Measurements from ENCODE around the gene CD44.

The CD44 gene

DNA sequence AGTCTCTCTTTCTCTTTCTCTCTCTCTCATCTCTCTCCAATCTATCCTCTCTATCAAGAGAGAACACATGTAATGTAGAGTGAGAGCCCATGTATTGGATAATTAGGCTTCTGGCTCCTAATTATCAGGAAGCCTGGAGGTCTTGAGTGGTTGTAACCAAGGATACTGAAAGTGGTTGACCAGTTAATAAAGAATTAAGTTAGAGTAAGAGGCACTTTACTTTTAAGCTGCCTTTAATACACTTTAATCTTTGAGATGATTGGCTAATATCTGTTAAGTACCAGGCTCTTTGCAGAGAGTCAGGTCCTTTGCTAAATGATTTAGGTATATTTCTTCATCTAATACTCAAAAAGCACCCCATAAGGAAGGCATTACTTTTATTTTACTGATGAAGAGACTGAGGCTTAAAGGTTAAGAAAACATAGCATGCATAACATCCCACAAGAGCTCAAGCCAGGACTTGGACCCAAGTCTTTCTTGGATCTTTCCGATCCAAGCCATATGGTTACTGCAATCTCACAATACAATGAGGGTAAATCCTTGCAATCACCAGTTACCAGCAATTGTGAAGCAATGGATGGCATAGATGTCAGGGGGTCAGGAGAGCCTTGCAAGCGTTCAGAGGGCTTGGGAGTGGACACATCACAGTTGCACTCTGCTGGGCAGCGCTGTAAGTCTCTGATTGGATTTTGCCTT, 22.1 kb downstream of the CD44 start:
- DNase-seq = no peak

DNA sequence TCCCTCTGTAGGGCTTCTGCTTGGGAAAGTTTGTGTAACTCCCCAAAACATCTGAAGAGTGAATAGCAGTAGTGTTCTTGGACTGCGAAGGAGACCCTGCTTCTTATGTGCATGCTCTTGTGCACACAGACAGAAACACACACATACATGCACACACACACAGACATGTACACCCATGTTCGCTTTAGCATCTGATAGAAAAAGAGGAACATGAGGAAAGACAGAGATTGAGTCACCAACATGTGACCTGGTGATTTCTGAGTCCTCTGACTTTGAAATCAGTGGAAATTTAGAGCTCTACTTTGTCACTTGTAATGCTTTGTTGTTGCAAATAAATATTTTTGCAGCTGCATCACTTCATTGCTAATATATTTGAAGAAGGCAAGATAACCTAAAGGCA, 23.8 kb downstream of the CD44 start:
- no peak for DNase-seq

DNA sequence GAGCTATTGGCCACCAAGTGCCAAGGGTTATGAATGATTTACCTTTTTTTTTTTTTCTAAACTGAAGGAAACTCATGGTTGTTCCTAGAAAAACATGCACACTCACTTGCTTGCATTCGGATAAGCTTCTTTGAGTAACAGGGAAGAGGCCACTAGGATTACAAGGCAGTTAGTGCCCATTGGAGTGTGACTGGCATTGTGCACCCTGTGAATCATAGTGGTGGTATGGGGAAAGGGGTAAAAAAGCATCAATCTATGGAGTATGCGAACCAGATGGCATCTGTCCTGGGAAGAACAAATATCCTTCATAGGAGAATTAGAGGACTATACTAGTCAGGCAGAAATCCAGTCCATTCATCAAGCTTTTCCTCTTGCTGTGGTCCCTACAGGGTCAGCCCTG, 24.2 kb downstream of the CD44 start:
- DNase-seq = no peak

DNA sequence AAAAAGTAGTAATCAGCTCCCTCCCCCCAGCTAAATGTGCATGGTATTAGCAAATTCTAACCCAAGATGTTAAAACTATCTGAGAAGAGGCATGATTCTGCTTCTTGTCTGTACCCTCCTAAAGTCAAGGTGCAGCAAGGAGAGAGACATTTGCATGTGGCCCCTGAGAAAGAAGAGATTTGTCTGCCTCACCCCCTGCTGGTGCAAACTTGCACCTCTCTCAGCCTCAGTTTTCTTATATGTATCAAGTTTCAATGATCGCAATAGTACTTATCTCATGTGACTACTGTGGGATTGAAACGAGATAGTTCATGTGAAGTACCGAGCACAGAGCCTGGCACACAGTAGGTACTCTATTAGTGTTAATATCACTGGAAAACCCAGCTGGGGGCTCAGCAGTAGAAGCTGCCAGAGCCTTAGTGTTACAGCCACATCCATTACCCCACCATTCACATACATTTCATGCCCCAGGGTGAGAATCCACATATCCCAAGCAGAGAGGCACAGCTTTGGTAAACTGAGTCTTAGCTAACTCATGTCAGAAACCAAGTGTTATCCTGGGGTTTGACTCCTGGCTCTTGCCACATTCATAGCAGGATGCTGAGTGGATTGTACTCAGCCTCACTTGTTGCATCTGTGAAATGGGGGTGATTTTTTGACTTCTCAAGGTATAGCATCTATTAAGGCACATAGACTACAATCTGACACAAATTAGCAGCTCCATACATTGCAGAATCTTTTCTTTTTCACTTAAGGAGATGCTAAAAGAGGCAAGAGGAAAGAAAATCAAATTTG, 24.9 kb downstream of the CD44 start:
- DNase-seq = no peak

DNA sequence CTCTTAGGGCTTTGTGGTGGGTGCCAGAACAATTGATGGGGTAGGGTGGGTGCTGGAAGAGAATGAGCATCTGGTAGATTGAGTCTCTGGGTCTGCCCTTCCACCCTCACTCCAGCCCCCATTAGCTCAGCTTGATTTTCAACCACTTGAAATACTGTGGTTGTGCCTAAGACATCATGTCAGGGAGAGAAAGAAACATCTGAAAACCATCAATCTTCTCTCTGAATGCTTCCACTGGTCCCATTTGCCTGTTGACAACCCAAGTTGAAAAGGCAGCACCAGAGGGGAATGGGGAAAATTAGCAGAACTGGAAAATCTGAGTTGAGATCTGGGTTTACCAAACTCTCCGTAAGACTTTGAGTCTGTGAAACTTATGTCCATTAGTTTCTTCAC, 26.1 kb downstream of the CD44 start:
- DNase-seq = no peak

DNA sequence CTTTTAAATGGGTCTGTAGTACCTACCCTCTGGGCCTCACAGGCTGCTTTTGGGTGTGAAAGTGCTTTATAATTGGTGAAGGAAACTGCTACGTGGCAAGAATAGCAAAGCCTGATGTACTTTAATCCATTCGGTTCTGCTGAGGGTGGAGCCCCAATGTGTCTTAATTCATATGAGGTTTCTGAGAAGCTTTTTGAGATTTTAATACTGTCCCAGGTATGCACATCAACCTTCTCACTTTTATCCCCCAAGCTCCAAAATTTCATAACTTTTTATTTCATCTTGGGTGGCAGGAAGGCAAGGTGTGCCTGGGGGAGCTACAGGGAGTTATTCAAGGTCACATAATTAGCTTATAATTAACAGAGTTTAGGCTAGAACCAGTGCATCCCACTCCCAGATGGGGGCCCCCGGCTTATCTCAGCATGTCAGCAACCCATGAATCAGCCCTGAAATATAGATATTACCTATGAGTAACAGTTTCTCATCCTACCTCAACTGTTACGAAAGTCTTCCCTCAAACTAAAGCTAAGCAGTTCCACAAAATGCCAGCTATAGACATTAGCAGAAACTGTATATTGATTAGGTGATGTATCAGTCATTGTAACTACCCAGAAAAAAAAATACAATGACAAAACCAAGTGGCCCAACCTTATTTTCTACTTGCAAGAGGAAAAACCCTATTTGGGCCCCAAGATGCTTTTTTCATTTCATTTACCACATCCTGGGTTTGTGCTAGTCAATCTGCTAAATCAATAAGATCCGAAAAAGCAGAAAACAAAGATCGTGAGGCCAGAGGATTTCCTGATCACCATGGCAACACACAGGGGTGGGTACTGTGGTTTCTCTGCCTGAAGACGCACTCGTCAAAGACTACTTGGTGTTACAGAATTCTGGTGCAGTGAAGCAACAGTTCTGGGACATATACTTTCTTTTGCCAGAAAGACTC, 26.7 kb downstream of the CD44 start:
- peak; percentile 77 for DNase-seq

DNA sequence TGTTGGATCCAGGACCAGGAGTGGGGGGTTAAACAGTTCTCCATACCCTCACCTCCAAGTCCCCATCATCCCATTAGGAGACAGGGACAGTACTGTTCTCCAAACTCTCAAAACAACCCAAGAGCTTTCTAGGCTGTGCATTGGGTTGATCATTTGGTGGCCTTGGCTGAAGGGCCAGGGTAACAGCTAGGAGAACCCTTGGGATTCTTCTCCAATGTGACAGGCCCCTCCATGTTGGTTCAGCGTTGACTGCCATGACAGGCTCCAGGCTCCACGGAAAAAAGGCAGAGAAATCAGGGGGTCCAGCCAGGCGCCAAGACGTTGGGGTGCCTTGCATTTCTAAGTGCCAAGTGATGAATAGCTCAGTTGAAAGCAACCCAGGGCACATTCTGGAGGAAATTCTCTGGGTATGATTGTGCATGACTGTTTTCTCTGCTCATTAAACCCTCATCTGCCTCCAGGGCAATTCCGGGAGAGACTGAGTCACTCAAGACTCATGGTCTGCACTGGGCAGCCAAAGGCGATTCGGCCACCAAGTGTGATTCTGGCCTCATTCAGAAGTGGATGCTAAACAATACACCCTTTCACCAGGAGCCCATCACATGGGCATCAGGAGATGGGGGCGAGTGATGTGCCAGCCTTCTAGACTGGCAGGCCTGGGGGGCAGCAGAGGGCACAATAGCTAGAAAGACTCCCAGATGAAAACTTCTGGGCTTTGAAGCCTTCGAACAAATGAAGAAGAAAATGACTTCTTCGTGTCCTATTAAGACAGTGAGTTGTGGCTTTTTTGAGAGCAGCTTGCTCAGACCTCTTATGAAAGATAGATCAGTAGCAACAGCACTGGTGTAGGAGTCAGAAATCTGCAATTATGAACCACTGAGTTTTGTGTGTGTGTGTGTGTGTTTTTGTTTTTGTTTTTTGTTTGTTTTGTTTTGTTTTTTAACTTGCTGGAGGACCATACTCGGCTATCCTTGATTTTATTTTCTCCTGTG, 27.7 kb downstream of the CD44 start:
- DNase-seq = no peak

DNA sequence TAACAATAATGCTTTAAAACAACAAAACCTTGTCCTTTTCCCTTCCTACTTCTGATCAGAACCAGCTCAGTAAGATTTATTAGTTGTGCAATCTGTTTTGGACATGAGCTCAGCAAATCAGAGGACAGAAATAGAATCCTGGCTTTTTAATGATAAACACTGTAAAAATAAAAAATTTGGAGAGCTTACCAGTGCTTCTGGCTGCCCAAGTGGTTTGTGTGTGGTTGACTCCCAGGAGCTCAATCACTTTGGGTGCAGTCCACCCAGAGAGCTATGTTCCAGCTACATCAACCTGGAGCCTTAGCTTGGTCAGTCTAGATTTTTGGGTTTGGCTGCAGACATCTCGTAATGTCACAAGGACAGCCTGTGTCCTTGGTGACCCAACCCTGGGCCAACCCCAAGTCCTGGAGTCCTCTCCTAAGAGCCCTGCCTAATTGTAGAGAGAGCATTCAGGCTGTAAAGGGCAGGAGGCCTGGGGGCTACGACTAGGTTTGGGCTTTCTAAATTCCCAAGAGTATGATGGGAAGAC, 28.5 kb downstream of the CD44 start:
- DNase-seq = no peak

DNA sequence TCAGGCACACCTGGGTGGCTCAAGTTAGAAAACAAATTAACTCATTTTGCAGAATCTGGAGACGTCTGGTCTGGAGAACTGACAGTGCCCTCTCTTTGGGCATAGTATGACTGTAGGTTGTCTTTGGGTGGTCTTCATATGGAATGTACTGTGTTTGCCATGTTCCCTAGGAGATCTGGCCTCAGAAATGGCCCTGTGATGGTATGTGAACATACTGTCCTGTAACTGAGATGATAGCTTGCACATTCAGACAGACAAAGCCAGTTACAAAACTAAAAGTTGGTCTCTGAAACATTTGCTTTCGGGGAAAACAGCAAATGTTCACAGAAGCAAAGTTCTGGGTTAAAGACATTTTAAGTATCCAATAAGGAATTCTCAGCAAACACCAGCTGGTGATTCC, 29.7 kb downstream of the CD44 start:
- DNase-seq = no peak

DNA sequence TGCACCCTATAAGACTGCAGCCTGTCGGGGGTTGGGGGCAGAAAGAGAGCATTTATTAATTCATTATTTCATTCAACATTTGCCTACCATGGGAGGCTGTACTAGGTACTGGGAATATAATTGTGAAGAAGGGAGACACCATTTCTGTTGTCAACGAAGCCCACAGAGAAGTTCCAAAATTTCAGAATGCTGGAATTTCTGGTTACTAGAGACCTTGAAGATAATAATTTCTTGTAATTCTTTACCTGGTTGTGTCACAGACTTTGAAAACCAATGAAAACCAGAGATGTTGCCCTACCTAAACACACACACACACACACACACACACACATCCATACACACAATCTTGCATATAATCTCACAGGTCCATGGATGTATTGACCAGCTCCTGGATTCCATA, 30.1 kb downstream of the CD44 start:
- no peak for DNase-seq

DNA sequence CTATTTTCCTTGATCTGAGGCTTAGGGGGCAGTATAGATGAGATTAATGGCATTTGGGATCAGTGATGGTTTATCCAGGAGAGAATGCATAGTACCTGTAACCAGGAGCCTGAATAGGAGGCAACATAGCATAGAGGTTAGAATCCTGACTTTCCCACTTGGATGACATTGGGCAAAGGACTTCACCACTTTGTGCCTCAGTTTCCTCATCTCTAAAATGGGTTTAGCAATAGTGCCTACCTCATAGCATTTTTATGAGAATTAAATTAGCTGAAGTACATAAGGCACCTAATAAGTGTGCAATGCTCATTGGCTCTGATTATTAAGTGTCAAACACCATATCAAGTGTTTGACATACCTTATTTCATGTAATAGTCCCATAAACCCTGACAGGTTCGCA, 30.8 kb downstream of the CD44 start:
- no peak for DNase-seq

DNA sequence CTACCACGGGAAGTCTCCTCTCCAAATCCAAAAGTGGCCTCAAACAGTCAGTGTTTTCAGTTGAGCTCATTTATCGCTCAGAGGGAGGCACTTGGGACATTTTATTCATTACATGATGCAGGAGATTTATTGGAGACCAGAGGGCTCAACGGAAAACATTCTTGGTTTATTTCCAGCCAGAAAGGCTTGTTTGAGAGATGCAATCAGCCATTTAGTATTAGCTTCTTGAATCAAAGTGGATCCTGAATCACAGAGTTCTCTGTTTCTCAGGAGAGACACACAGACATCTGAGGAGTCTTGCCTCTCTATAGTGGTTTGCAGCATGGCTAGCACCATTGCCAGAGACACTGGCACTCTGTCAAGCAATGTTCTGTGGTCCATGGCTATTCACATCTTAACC, 31.5 kb downstream of the CD44 start:
- DNase-seq = no peak

DNA sequence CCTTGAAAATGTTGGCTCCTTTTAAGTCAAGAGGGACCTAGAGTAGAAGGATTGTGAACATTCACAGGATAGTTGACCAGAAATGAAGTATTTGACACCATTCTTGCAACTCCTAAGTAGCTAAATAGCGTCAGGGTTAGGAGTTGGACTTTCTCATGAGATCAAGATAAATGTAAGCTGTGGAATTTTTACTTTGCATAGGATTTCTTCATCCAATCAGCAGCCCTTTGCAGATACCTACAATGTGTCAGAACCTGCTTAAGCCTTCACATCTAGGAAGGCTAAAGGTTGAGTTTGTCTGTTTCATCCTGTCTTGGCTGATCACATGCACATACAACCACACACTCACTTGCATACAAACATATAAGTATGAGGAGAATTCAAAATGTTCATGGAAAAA, 32.3 kb downstream of the CD44 start:
- no peak for DNase-seq

DNA sequence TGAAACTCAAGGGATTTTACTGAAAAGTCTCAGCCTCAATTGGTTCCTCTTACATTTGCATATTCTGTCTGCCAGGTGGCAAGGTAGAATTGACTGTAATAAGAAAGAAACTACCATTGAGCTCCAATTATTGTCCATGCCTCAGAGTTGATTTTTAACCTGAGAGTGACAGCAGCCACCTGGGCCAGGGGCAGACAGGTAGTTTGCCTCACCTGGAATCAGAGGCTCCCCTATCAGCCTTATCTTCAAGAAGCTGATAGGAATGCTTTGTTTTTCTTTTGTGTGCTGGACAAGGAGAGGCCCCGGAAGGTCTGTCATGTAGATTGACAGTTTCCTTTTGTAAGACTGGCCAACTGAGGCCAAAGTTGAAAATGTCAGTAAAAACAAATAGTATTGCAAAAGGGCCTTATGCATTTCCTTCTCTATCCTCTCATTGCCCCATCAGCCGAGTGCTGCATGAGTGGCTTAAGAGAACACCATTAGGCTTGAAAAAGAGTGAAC, 34.1 kb downstream of the CD44 start:
- no peak for DNase-seq

DNA sequence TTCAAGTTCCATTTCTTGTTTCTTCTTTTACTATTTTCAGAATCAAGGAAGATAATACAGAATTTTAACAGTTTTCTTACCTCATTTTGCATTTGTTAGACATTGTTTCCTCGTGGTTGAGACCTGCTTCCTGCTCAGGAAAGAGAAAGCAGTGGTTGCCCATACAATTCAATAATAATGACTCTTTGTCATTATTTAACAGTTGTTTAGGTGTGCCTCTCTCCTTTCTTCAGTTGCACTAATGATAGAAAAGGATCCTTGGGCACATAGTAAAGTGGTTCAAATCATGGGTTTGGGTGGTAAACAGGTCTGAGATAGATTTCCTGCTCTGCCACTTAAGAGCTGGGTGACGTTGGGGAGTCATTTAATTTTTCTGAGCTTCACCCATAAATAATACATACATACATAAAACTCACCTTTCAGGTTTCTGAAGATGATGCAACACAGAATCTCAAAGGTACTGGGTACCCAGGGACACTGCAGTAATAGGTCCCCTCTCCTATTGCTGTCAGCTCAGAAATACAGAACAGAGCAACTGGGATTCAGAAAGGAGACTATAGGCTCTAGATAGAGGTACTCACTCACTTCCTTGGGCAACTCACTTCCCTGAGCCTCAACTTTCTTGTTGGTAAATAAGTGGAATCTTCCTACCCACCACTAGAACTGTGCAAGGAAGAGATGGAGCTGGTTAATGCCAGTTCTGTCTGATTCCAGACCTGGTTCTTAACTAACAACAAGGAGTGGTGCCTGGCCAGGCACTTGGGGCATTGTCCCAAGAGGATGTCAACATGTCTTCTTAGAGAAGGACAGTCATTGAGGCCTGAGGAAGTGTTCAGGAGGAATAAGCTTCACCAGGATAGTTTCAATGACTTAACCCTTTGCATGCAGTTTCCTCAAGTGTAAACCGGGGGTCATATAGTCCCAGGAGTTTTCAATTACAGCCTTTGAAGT, 34.9 kb downstream of the CD44 start:
- DNase-seq = no peak

DNA sequence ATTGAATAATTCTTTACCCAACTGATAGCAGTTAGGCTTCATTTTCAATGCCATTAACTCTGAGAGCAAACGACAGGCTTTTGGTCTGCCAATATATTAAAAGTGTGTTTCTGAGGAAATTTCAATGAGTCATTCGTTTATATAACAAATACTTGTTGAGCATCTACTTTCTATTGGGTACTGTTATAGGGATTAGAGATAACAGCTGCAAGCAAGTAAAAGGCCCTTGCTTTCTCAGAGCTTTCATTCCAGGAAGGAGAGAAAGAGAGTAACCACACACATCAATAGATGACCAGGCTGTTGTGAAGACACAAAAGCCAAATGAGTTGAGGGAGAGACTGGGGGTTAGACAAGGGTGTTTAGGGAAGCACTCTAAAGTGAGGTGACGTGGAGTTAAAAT, 35.7 kb downstream of the CD44 start:
- DNase-seq = no peak

DNA sequence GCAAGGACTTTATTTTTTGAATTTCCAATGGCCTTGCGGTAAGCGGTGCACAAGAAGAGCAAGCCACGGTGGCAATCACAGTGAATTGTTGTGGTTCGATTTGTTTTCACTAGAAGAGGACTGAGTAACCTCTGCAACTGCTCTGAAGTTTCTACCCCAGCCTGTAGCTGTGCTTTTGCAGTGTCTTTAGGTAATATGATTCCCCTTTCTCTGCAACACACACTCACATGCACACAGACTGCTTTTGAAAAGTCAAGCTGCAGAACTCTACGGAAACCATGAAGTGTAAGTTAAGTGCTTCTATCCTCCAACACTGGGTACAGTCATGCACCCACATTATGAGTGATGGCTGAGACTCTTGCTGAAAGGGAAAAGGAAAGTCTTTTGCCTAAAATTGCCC, 38.4 kb downstream of the CD44 start:
- no peak for DNase-seq

DNA sequence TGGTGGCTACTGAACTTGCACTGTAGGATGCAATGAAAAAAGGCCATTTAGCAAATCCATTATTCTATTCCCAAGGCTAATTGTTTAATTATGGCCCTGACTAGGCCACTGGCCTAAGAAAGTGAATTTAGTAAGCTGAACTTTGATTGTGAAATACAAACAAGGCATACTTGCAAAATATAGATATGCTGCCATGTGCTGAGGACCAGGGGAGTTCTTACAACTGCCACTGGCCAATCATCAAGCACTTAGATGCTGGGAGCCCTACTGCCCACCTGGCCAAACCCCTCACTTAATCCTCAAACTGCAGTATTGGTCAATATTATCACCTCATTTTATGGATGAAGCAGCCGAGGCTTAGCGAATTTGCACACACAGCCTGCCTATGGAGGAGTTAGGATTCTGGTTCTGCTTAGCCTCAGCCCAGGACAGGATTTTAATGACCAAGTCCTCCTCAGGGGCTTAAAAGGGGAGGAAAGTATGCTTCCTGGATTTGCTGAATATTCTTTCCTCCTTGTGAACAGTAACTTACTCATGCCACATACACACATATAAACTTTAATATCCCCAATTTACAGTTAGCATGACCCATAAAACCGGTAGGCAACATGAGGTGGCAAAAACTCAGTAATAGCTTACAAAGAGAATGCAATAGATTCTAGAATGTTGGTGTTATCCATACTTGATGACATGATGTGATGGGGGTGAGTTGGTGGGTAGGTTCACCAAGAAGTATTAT, 39.3 kb downstream of the CD44 start:
- no peak for DNase-seq

DNA sequence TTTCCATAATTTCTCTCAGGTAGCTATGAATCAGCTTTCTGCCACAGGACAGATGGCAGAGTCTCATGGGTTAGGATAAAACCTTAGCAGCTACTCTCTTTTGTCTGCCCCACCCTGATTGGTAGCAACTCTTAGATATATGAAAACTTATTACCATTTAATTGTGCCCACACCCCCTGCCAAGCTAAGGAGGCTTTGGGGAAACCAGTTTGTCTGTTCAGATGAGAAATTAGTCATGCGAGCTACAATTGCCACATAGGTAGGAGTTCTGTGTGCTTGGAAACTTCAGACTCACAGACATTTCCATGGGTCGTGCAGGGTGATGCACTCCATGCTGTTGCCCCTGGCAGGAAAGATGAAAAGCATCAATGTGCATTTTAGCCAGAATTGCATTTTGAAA, 39.9 kb downstream of the CD44 start:
- no peak for DNase-seq

All from activated effector memory CD4-positive, alpha-beta T cell treated with Interleukin-2 at 50 U/mL for 16 hours (primary cell).